ENCODE measurements around the gene CALB2. TPM values are rescaled to one million over a fixed set of nuclear protein-coding genes. Genes with fewer than 3 reads are reported as not detected.

CALB2 gene
- total and polyA plus RNA-seq, 2 of the 8 experiments (the other 6 are each of a cell fraction or from before 2014, with no cell fraction given), result 1.9 to 2.6 TPM

- TF ChIP-seq HDAC6 (IDR thresholded peaks at IDR 0.05; ENCODE audit: low read depth, low read length) (no peak), USF2 (IDR thresholded peaks at IDR 0.05; ENCODE audit: low read length) (no peak), RNF2 (IDR thresholded peaks at IDR 0.05; ENCODE audit: borderline replicate concordance, low read depth, low read length, missing control alignments, poor library complexity, severe bottlenecking) (no peak), SP4 (IDR thresholded peaks at IDR 0.05; ENCODE audit: low read length) (no peak), HDAC2 (IDR thresholded peaks at IDR 0.05; ENCODE audit: borderline replicate concordance in 1 of 2, low read depth in 2 of 2, low read length in 2 of 2) (no peak), SP1 (IDR thresholded peaks at IDR 0.05; ENCODE audit: low read depth, low read length) (no peak), RBBP5 (IDR thresholded peaks at IDR 0.05; ENCODE audit: borderline replicate concordance, low read depth, low read length) (no peak), ATF3 (IDR thresholded peaks at IDR 0.05; ENCODE audit: insufficient read depth, low read depth, low read length) (no peak), TCF12 (IDR thresholded peaks at IDR 0.05; ENCODE audit: low read depth, low read length) (no peak), CREB1 (IDR thresholded peaks at IDR 0.05) (no peak), SIN3A (conservative IDR thresholded peaks at IDR 0.05 in 1 of 2, IDR thresholded peaks at IDR 0.05 in 1 of 2; ENCODE audit: low read depth in 1 of 2, low read length in 2 of 2) (no peak), NANOG (IDR thresholded peaks at IDR 0.05; ENCODE audit: insufficient read depth, low read depth, low read length, poor library complexity, severe bottlenecking) (no peak)
- H3K4ac ChIP-seq (replicated peaks; ENCODE audit: insufficient read length, low read depth, low read length), result no peak overlapping the region
- H4K20me1 ChIP-seq (replicated peaks in 1 of 2; ENCODE audit: control insufficient read depth in 1 of 2, insufficient read depth in 2 of 2, low read length in 2 of 2), result no peaks in the 10 kb centered on the region
- no peak overlapping the region for H3K18ac ChIP-seq (ENCODE audit: extremely low read depth, low read length)
- no peak overlapping the region for H2BK15ac ChIP-seq (ENCODE audit: low read length)
- no peaks in the 10 kb centered on the region for H3K23me2 ChIP-seq (ENCODE audit: low read depth, low read length)
- no peak overlapping the region for H2BK20ac ChIP-seq (ENCODE audit: low read length)
- H4K8ac ChIP-seq (ENCODE audit: extremely low read depth, insufficient read depth, low read length), result 0 out of 2 replicates have a peak overlapping the region, but pooled peaks have one; percentile 6
- no peak overlapping the region for H3K23ac ChIP-seq (ENCODE audit: insufficient read length)
- no peaks in the 10 kb centered on the region for H3K79me1 ChIP-seq (ENCODE audit: low read depth, low read length)
- 78% methylated on average over 8 of the region's 8 CpGs; no CpG with 5 or more reads in 1 of the 2 experiments for WGBS, 2 experiments (ENCODE audit: extremely low coverage in 1 of 2, insufficient coverage in 1 of 2, insufficient read length in 1 of 2, insufficient replicate concordance in 2 of 2, low coverage in 1 of 2, low lambda C conversion rate in 2 of 2, missing lambda C conversion rate in 1 of 2)
- no peak for FAIRE-seq
- no peak overlapping the region for H2AK5ac ChIP-seq (ENCODE audit: low read depth, low read length)
- H2BK12ac ChIP-seq (ENCODE audit: low read depth, low read length), result no peak overlapping the region
- no peak overlapping the region for H3K9ac ChIP-seq (replicated peaks in 1 of 4; ENCODE audit: extremely low read depth in 1 of 4, low read depth in 3 of 4, low read length in 3 of 4)
- no peak overlapping the region for H3K4me3 ChIP-seq (ENCODE audit: extremely low read depth in 1 of 4, insufficient read depth in 2 of 4, low read depth in 3 of 4, low read length in 4 of 4)
- peaks cover 0 to 8% (median 5%) of the 10 kb centered on the region in 4 experiments; a peak in 6 of 7 replicates for H3K4me1 ChIP-seq (replicated peaks in 1 of 4; ENCODE audit: control insufficient read depth in 3 of 4, insufficient read depth in 4 of 4, low read length in 3 of 4)
- CTCF ChIA-PET (ENCODE audit: partially characterized antibody), result interaction anchor here (0.6 to 2.8 kb wide), 5 partner anchors 15 to 205 kb away, joined by 3 to 9 read pairs (median 5); partner anchors contain the start of gene CALB2
- no peak overlapping the region for H4K91ac ChIP-seq (replicated peaks; ENCODE audit: insufficient read length, low read length)
- POLR2A ChIA-PET (ENCODE audit: partially characterized antibody), result no interaction called here
- H3K36me3 ChIP-seq (ENCODE audit: control insufficient read depth in 2 of 4, insufficient read depth in 4 of 4, low read length in 3 of 4), result no peaks in the 10 kb centered on the region
- no peak overlapping the region for H4K5ac ChIP-seq (ENCODE audit: insufficient read length, low read depth, low read length)
- H3K14ac ChIP-seq (ENCODE audit: insufficient read length), result no peak overlapping the region
- H2BK120ac ChIP-seq (replicated peaks; ENCODE audit: low read depth, low read length), result no peak overlapping the region
- no peak overlapping the region; the same call in 1 of the 2 replicates for H2BK5ac ChIP-seq (ENCODE audit: low read depth, low read length)
- no peak overlapping the region for H2AFZ ChIP-seq (ENCODE audit: low read length)
- no peak overlapping the region for H3K4me2 ChIP-seq (ENCODE audit: insufficient read depth in 1 of 2, low read depth in 2 of 2, low read length in 2 of 2)
- H3K27ac ChIP-seq (ENCODE audit: low read depth, low read length), result no peak overlapping the region
- no peak for DNase-seq (ENCODE audit: low read depth in 1 of 2, low spot score in 2 of 2)
- no peaks in the 10 kb centered on the region for H3K79me2 ChIP-seq (ENCODE audit: control insufficient read depth in 1 of 2, insufficient read depth in 2 of 2, low read length in 2 of 2)
- no peaks in the 10 kb centered on the region for H3K27me3 ChIP-seq (replicated peaks in 1 of 4; ENCODE audit: control insufficient read depth in 3 of 4, extremely low read depth in 1 of 4, insufficient read depth in 3 of 4, low read length in 3 of 4)
- no peak overlapping the region for H3K56ac ChIP-seq (replicated peaks; ENCODE audit: insufficient read length, low read depth, low read length)
- no peaks in the 10 kb centered on the region for H3K9me3 ChIP-seq (ENCODE audit: insufficient read depth in 2 of 2, low read depth in 1 of 2, low read length in 1 of 2)
Measured at GRCh38 chr16:71406724-71407123, 48.2 kb downstream of the CALB2 start.

Data from H1 (cell line).